ENCODE results near the gene GAST.

DNA sequence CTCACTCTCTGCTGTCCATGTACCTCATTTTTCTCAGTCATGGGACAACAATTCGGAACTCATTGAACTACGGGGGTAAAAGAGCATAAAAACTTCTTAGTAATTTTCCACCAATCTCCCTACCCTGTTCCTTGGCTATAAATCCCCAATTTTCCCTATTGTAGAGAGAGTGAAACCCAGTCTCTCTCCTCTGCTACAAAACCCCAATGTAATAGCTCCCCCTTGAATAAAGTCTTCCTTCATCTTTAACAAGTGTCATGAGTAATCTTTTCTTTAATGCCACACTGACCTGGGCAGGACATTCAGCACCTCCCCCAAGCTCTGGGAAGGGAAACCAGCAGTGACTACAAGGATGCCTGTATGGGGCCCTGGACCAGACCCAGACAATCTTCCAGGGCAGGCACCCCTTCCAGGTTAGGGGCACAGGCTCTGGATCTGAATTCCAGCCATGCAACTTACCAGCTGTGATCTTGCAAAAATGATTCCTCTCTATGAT, 33.7 kb upstream of the GAST start:
- TF ChIP-seq, protein P1, sequence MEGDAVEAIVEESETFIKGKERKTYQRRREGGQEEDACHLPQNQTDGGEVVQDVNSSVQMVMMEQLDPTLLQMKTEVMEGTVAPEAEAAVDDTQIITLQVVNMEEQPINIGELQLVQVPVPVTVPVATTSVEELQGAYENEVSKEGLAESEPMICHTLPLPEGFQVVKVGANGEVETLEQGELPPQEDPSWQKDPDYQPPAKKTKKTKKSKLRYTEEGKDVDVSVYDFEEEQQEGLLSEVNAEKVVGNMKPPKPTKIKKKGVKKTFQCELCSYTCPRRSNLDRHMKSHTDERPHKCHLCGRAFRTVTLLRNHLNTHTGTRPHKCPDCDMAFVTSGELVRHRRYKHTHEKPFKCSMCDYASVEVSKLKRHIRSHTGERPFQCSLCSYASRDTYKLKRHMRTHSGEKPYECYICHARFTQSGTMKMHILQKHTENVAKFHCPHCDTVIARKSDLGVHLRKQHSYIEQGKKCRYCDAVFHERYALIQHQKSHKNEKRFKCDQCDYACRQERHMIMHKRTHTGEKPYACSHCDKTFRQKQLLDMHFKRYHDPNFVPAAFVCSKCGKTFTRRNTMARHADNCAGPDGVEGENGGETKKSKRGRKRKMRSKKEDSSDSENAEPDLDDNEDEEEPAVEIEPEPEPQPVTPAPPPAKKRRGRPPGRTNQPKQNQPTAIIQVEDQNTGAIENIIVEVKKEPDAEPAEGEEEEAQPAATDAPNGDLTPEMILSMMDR (IDR thresholded peaks at IDR 0.05) = no peak
- no peak for TF ChIP-seq POLR2A (IDR thresholded peaks at IDR 0.05; ENCODE audit: low read depth)
- TF ChIP-seq EP300 (IDR thresholded peaks at IDR 0.05) = no peak
